Upper lobe of left lung (tissue), 4 donors: ENCODE results near the gene NTPCR.
A peak's percentile ranks its signal among the peaks of the same experiment; 100 is the strongest.

Experiments used
- POLR2A ChIP-seq, 4 donors: fragments of 450-650 bp; IDR thresholded peaks; one replicate each; pipeline ENCODE4 v1.5.1; 2016 to 2017; ENCODE audit warnings: antibody characterized with exemption in 4 of 4, mild to moderate bottlenecking in 2 of 4
- POLR2AphosphoS5 ChIP-seq, 2 donors: sonication (generic); formaldehyde crosslinking; IDR thresholded peaks; one replicate each; pipeline ENCODE4 v1.5.1; 2017; ENCODE audit warnings: antibody characterized with exemption in 2 of 2
- TF ChIP-seq, protein P1 (sequence below), 6 experiments: fragments of 450-650 bp in 4 of 6; fragments of 200-600 bp in 2 of 6; sonication (generic) in 2 of 6; IDR thresholded peaks; one replicate each; pipeline ENCODE4 v1.5.1; 2016 to 2019; ENCODE audit warnings: antibody characterized with exemption in 6 of 6

DNA sequence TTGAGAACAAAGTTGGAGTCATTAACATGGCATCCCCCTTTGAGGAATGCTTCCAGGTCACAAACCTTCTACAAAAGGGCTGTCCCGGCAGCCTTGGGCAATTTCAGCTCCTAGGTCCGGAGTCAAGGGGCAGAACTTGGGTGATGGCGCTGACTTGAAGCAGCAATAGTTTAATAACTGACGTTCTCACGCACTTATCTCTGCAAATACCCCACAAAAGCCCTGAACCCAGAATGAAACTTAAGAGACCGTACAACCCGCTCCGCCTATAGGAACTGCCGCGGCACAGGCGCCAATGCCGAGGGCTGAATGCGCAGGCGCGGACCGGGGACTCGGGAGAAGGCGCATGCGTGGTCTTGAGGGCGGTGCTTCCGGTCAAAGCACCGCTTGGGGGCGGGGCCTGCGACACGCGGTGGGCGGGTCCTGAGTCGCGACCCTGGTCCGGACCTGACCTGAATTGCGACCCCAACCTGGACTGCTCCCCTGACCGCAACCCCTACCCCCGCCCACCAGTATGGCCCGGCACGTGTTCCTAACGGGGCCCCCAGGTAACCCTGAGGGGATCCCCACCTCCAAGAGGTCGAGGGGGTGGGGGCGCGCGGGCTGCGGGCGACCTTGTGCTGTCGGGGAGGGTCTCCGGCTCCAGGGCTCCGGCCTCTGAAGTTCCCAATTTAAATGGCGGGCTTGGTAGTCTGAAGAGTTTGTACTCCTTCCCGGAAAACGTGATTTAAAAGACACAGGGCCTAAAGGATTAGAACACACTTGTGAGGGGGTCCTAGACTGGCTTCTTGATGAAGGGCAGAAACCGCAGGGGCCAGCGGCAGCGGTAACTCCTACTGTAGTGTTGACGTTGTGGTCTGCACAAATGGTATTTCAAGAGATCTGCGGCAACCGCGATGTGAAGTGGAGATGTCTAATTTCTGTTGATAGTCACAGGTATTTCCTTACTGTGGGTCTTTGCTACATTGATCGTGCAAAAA is at the start of gene NTPCR:
- peak in 2 of 4 donors; percentile 28 to 72 for TF ChIP-seq POLR2A (IDR thresholded peaks at IDR 0.05)
- TF ChIP-seq POLR2AphosphoS5 (IDR thresholded peaks at IDR 0.05): peak; percentile 34 to 73
- TF ChIP-seq, protein P1, sequence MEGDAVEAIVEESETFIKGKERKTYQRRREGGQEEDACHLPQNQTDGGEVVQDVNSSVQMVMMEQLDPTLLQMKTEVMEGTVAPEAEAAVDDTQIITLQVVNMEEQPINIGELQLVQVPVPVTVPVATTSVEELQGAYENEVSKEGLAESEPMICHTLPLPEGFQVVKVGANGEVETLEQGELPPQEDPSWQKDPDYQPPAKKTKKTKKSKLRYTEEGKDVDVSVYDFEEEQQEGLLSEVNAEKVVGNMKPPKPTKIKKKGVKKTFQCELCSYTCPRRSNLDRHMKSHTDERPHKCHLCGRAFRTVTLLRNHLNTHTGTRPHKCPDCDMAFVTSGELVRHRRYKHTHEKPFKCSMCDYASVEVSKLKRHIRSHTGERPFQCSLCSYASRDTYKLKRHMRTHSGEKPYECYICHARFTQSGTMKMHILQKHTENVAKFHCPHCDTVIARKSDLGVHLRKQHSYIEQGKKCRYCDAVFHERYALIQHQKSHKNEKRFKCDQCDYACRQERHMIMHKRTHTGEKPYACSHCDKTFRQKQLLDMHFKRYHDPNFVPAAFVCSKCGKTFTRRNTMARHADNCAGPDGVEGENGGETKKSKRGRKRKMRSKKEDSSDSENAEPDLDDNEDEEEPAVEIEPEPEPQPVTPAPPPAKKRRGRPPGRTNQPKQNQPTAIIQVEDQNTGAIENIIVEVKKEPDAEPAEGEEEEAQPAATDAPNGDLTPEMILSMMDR (IDR thresholded peaks at IDR 0.05): peak in 3 of 6 experiments; percentile 16 to 26 (median 22)
